HG02763 (cell line): ENCODE measurements around the gene TCEA2.

Experiments used
- ATAC-seq: cut with Tn5 transposase; IDR thresholded peaks from one replicate; pipeline ENCODE4 v1.9.1; 2021; ENCODE audit warnings: mild to moderate bottlenecking, moderate library complexity; ENCODE audit not compliant: unreplicated experiment

Gene TCEA2

GRCh38 chr20:64062596-64063388, at the start of gene TCEA2:
TSS of gene TCEA2 (plus strand) at chr20:64063198. CDS start at chr20:64063313, 115 bp downstream.
- peak; percentile 83 for ATAC-seq

- ATAC-seq, result no peak
These were observed 47.4 kb upstream of the TCEA2 start for GRCh38 chr20:64015635-64016034.

DNA sequence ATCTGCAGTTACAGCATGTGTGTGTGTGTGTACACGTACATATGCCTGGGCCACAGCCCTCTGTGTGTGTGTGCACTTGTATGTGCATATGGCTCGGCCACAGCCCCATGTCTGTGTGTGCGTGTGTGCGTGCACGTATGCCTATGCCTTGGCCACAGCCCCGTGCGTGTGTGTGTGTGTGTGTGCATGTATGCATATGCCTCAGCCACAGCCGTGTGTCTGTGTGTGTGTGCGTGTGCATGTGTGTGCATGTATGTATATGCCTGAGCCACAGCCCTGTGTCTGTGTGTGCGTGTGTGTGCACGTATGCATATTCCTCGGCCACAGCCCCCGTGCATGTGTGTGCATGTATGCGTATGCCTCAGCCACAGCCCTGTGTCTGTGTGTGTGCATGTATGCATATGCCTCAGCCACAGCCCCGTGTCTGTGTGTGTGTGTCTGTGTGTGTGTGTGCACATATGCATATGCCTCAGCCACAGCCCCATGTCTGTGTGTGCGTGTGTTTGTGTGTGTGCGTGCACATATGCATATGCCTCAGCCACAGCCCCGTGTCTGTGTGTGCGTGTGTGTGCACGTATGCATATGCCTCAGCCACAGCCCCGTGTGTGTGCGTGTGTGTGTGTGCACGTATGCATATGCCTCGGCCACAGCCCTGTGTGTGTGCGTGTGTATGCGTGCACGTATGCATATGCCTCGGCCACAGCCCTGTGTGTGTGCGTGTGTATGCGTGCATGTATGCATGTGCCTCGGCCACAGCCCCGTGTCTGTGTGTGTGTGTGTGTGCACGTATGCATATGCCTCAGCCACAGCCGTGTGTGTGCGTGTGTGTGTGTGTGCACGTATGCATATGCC, 41.6 kb upstream of the TCEA2 start:
- ATAC-seq, result no peak

- ATAC-seq, result no peak
These were observed 40.2 kb upstream of the TCEA2 start for GRCh38 chr20:64022671-64023360.

- ATAC-seq, result no peak
These were observed 39.4 kb upstream of the TCEA2 start for GRCh38 chr20:64023361-64024140.

DNA sequence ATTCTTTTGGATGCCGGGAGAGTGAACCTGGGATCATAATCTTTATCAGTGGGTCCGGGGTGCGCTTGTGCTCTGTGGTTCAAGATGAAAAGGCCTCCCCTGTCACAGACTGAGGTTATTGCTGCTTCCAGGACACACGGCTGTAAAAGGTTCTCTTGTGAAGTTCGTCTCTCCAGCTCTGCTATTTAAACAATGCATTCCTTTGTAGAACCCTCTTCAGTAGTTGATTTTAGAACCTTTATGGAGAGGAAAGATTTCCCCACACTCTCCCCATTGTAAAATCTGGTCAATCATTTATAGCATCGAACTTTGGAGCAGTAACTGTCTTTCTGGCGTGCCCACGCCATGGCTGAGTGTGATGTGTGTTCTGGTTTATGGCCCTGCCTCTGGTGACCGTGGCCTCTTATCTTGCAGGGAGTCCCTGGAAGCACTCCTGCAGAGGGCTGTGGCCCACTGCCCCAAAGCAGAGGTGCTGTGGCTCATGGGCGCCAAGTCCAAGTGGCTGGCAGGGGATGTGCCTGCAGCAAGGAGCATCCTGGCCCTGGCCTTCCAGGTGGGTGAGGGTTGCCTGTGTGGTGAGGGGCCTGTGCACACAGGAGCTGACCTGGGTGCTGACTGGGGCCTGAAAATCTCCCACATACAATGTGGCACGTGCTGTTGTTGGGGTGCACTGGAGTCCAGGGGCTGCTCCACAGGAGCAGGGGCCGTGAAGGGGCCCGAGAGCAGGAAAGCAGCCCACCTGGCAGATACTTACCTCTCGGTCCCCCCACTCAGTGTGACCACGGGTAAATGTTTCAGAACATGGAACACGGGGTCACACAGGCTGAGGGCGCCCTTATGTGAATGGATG, 38.6 kb upstream of the TCEA2 start:
- no peak for ATAC-seq

DNA sequence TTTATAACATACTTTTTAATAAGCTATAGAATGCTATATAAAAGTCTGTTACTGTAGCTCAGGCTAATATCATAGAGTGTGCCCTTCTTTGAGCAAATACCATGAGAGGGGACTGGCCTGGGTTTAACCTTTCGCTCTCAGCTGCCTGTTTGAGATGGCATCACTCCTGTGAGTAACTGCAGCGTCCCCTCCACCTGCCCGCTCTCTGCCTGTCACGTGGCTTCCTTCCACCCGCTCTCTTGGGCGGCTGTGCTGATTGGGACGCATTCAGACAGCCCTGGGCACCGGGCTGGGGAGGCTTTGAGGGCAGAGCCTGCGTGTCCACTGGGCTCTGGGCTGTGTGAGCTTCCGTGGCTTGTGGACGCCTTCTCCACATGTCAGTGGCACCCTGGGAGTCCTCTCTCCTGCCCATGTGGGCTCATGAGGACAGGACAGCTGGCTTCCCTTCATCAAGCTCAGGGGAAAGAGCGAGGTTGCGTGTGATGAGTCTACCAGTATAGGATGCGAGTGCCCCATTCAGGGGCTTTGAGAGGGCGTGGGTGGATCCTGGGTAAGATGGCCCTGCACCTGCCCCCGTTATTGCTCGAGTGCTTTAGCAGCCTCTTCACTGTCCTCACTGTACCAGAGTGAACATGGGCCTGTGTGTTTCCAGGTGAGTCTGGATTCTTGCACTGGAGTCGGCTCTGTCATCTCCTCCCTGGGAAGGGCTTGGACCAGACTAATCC, 37.7 kb upstream of the TCEA2 start:
- ATAC-seq, result no peak

DNA sequence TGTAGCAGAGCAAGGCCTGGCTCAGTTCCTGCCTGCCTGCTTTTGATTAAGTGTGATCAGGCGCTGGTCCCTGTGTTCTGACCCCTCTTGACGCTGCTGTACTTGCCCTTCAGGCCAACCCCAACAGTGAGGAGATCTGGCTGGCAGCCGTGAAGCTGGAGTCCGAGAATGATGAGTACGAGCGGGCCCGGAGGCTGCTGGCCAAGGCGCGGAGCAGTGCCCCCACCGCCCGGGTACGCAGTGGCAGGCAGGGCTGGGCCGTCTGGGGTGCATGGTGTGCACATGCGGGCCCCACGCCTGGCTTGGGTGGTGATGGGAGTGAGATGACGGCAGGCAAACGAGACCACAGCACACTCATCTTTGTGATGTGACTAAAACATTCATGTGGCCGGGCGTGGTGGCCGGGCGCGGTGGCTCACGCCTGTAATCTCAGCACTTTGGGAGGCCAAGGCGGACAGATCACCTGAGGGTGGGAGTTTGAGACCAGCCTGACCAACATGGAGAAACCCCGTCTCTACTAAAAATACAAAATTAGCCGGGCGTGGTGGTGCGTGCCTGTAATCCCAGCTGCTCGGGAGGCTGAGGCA, 37.1 kb upstream of the TCEA2 start:
- ATAC-seq, result no peak

DNA sequence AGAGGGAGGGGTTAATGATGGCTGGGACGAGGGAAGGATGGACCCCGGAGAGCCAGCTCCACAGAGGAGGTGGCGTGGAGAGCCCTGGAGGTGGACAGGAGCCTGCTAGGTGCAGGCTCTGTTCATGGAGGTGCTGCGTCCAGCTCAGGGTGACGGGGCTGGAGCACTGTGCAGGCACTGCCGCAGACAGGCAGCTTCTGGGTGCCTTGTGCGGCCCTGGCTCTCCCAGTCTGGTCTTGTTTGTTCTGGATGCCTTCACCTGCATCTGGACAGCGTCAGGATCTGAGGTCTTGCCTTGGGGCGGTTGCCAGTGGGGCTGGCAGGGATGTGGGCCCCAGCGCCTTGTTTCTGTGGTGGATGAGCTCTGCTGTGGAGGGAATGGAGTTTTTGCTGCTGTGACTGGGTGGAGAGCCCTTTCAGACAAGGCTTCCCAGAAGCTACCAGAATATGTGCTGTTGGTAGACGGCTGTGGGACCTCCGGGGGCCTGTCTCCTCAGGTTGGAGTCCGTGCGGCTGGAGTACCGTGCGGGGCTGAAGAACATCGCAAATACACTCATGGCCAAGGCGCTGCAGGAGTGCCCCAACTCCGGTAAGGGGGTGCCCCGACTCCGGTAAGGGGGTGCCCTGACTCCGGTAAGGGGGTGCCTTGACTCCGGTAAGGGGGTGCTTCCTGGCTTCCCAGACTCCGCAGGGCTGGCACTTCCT, 34.9 kb upstream of the TCEA2 start:
- ATAC-seq, result no peak

GRCh38 chr20:64029293-64030117, 33.5 kb upstream of the TCEA2 start:
- no peak for ATAC-seq

DNA sequence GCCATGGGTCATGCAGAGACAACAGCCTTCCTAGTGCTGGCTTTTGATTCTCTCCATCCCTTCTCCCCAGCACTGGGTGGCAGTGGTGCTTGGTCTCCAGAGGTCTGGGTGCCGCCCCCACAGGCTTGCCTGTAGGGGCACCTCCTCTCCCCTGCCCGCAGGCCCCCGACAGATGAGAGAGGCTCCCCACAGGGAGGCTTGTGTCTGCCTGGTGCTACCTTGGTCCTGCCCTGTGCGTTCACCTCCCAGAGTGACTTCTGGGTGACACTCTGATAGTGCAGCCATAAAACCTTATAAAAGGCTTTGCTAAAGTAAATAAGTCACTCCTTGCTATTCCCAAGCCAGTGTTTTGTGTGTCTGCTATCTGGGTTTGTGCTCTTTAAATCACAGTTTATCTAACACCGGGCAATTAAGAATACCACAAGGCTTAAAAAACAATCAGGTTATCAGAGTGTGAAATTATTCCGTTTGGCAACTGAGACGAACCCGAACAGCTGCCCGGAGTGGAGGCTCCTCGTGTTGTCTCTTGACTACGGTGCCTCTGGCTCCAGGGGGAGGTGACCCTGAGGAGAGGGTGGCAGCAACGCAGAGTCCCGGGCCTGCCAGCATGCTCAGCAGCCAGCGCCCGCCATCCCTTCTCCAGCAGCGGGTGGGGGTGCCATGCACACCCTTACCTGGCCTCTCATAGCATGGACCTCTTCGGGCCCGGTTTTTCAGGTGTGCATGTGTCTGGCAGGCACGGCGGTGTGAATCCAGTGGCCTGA, 32.4 kb upstream of the TCEA2 start:
- no peak for ATAC-seq

DNA sequence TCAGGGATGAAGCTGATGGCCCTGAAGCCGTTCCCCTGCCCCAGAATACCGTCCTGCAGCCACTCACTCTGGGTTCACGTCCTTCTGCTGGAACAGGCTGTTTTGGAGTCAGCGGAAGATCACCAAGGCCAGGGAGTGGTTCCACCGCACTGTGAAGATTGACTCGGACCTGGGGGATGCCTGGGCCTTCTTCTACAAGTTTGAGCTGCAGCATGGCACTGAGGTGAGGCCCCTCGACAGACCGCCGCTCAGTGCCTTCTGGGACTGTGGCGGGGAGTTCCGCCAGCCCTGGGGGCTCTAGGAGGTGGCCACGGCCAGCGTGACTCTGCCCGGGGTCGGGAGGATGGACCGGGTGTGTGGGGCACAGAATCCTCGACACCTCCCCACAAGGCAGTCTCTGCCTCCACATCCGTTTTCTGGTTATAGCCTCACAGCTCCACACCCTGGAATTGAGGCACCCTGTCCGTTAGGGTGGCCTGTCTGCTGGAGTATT, 31.1 kb upstream of the TCEA2 start:
- no peak for ATAC-seq

- ATAC-seq, result no peak
These were observed 30.0 kb upstream of the TCEA2 start for GRCh38 chr20:64032706-64033624.

DNA sequence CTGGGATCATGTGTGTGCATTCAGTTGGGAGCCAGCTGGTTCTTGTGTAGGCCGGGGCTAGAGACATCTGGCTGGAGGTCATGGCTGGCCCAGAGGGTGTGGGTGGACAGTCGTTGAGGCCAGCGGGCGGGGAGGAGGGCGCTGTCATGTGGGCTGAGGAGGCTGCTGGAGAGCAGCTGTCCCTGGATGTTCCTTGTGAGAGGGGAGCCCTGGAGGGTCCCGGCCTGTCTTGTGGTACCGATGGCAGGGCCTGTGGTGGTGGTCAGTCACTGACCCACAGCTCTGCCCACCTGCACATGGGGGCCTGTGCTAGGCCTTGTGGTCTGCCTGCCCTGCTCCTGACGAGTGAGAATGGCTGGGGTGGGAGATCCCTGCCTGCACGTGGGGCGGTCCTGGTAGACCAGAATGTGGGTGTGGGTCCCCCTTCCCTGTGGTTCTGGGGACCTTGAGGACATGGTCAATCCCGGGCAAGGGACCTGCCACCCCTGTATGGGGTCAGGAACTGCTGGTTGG, 29.0 kb upstream of the TCEA2 start:
- no peak for ATAC-seq
